Measurements from ENCODE around the gene PIGO. TPM values are rescaled to one million over a fixed set of nuclear protein-coding genes. Genes with fewer than 3 reads are reported as not detected.

Gene PIGO
- total RNA-seq, 1 donor from 2014 or later: 6.3 TPM

Small RNAs within 50 kb of the gene (small RNA-seq; reads per million reads assigned to genes)
- not detected for gene RN7SL338P

Other genes with a start within 250 kb of the PIGO start
- under 0.01 TPM for gene PHF24, start 138.3 kb downstream of the PIGO start, total RNA-seq
- gene DNAJB5, start 106.8 kb downstream of the PIGO start, total RNA-seq: 14.1 TPM
- 212 TPM for gene VCP, start 24.0 kb downstream of the PIGO start, total RNA-seq
- gene FANCG, start 16.6 kb downstream of the PIGO start, total RNA-seq: 14.6 TPM
- gene STOML2, start 6.5 kb upstream of the PIGO start, total RNA-seq: 93.9 TPM
- 4.7 TPM for gene ATOSB, start 19.3 kb upstream of the PIGO start, total RNA-seq
- 16.2 TPM for gene UNC13B, start 65.4 kb upstream of the PIGO start, total RNA-seq

All from skeletal muscle tissue (tissue), 2 donors.